ENCODE data around the gene ARHGAP27.

Gene ARHGAP27

GRCh38 chr17:45388604-45389325, 43.9 kb downstream of the ARHGAP27 start:
- no peak for TF ChIP-seq GATA1 (IDR thresholded peaks at IDR 0.05; ENCODE audit: low read depth, low read length)
- TF ChIP-seq POLR2A (IDR thresholded peaks at IDR 0.05; ENCODE audit: low read length), result no peak
- no peak for DNase-seq

GRCh38 chr17:45387739-45388138, 44.9 kb downstream of the ARHGAP27 start:
- no peak for DNase-seq
- TF ChIP-seq GATA1 (IDR thresholded peaks at IDR 0.05; ENCODE audit: low read depth, low read length) (no peak), POLR2A (IDR thresholded peaks at IDR 0.05; ENCODE audit: low read length) (no peak)

- DNase-seq, result no peak
- no peak for TF ChIP-seq POLR2A (IDR thresholded peaks at IDR 0.05; ENCODE audit: low read length)
- no peak for TF ChIP-seq GATA1 (IDR thresholded peaks at IDR 0.05; ENCODE audit: low read depth, low read length)
These were observed 46.5 kb downstream of the ARHGAP27 start for GRCh38 chr17:45386178-45386577.

DNA sequence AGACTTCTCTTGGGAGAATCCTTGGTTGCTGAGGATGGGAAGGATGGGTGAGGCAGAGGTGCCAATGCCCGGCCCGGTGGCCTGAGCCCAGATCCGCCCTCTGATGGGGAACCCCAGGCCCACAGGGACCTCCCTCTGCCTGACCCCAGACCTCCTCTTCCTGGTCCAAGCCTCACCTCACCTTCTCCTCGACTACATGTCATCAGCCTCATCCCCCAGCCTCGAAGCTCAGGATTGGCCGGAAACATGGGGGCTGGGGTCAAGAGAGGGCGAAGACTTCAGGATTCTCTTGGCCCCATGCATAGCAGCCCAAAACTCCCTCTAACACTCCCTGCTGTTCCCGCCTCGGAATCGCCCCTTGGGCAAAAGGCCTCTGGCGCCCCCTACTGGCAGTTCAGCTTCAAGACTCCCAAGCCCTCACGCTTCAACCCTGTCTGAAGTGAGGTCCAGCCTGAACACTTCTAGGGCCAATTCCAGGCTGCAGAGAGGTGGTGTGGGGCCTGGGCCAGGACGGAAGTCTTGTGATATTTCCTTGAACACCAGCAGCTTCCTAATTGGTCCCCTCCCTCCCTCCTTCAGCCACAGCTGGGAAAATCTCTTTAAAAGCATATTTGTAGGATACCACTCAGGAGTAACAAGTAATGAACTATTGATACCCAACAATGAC, 47.2 kb downstream of the ARHGAP27 start:
- TF ChIP-seq GATA1 (IDR thresholded peaks at IDR 0.05; ENCODE audit: low read depth, low read length) (no peak), POLR2A (IDR thresholded peaks at IDR 0.05; ENCODE audit: low read length) (no peak)
- peak; percentile 84 to 93 for DNase-seq

GRCh38 chr17:45384789-45385262, 47.8 kb downstream of the ARHGAP27 start:
- DNase-seq, result no peak
- TF ChIP-seq GATA1 (IDR thresholded peaks at IDR 0.05; ENCODE audit: low read depth, low read length) (no peak), POLR2A (IDR thresholded peaks at IDR 0.05; ENCODE audit: low read length) (no peak)

GRCh38 chr17:45384047-45384788, 48.5 kb downstream of the ARHGAP27 start:
- TF ChIP-seq POLR2A (IDR thresholded peaks at IDR 0.05; ENCODE audit: low read length) (no peak), GATA1 (IDR thresholded peaks at IDR 0.05; ENCODE audit: low read depth, low read length) (no peak)
- DNase-seq, result no peak

DNA sequence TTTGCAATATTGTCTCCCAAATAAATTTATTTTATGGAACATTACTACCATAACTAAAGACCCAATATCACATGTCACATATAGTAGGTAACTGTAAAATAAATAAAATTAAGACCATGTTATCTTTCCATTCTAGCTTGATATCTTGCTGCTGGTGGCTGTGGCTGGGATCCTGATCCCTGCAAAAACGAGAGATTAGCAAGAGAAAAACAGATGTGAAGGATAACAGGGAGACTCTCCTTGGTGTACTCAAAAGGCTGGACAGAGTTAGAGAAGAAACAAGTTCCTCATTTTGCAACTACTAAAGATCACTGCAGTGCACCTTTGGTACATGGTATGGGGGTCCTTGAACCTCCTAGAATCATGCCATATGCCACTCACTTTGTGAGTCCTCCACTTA, 49.7 kb downstream of the ARHGAP27 start:
- no peak for TF ChIP-seq POLR2A (IDR thresholded peaks at IDR 0.05; ENCODE audit: low read length)

DNA sequence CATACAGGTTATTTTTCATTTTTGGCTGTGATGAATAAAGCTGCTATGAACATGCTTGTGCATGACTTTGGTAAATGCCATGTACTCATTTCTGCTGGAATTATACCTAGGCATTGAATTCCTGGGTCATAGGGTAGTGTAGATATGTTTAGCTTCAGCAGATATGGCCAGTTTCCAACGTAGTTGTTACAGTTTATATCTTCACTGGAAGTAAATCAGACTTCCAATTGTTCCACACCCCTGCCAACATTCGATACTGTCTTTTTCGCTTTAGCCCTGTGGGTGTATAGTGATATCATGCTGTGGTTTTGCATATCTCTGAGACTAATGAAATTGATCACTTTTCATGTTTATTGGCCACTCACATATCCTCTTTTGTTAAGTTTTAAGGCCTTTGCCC, 50.4 kb downstream of the ARHGAP27 start:
- DNase-seq, result peak; percentile 27 to 45
- TF ChIP-seq GATA1 (IDR thresholded peaks at IDR 0.05; ENCODE audit: low read depth, low read length) (no peak), POLR2A (IDR thresholded peaks at IDR 0.05; ENCODE audit: low read length) (no peak)

More for the DNA sequence above, 49.7 kb downstream of the ARHGAP27 start:
- peak in 1 of 2 experiments; percentile 59 for DNase-seq

GRCh38 chr17:45380991-45381390, 51.7 kb downstream of the ARHGAP27 start:
- DNase-seq, result no peak
- TF ChIP-seq GATA1 (IDR thresholded peaks at IDR 0.05; ENCODE audit: low read depth, low read length), result no peak
- no peak for TF ChIP-seq POLR2A (IDR thresholded peaks at IDR 0.05; ENCODE audit: low read length)

- no peak for DNase-seq
- no peak for TF ChIP-seq POLR2A (IDR thresholded peaks at IDR 0.05; ENCODE audit: low read length)
- TF ChIP-seq GATA1 (IDR thresholded peaks at IDR 0.05; ENCODE audit: low read depth, low read length), result no peak
These were observed 52.5 kb downstream of the ARHGAP27 start for GRCh38 chr17:45380046-45380765.

GRCh38 chr17:45377401-45377800, 55.3 kb downstream of the ARHGAP27 start:
- TF ChIP-seq GATA1 (IDR thresholded peaks at IDR 0.05; ENCODE audit: low read depth, low read length), result no peak
- no peak for TF ChIP-seq POLR2A (IDR thresholded peaks at IDR 0.05; ENCODE audit: low read length)
- DNase-seq, result no peak

DNA sequence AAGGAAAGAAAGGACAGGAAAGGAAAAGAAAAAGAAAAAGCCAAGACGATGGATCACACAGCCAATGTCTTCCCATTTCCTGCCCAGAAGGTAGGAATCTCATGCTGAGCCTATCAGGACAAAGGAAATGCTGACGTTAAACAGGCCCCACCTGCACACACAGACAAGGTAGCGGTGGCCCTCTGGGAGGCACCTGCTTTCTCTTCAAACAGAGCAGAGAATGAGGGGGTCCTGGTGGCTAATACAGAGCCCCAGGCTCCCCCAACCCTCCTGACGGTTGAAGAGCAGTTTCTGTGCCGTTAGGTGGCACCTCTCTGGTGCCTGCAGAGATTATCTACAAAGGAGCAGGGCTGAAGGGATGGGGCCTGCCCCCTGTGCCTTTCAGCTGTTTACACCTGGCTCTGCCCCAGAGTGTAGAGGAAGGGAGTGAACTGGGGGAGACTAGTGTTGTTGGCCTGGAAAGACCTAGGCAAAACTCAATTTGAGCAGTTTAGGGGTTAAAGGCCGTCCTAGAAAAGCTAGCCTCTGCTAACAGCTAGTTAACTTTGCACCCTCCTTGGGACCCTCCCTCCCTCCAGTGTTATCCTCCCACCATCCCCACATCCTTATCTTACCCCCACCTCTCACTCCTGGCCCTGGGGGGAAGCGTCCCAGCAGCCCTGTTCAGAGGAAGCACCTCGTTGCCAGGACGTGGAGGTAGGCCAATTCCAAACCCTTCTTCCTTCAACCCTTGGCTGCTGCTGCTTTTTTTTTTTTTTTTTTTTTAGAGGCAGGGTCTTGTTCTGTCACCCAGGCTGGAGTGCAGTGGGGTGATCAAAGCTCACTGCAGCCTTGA, 56.3 kb downstream of the ARHGAP27 start:
- no peak for DNase-seq
- TF ChIP-seq POLR2A (IDR thresholded peaks at IDR 0.05; ENCODE audit: low read length) (no peak), GATA1 (IDR thresholded peaks at IDR 0.05; ENCODE audit: low read depth, low read length) (no peak)

- TF ChIP-seq POLR2A (IDR thresholded peaks at IDR 0.05; ENCODE audit: low read length) (no peak), GATA1 (IDR thresholded peaks at IDR 0.05; ENCODE audit: low read depth, low read length) (no peak)
- no peak for DNase-seq
These were observed 58.2 kb downstream of the ARHGAP27 start for GRCh38 chr17:45374501-45374900.
